Esophagus muscularis mucosa (tissue), 4 donors: ENCODE data around the gene OR2Y1.

ENCODE experiments used
- EP300 ChIP-seq: sonication (generic); formaldehyde crosslinking; IDR thresholded peaks from one replicate; pipeline ENCODE4 v1.6.1; 2017; ENCODE audit warnings: antibody characterized with exemption
- POLR2A ChIP-seq: fragments of 450-650 bp; IDR thresholded peaks from one replicate; pipeline ENCODE4 v1.6.1; 2017; ENCODE audit warnings: antibody characterized with exemption, moderate library complexity, mild to moderate bottlenecking, low read depth
- POLR2AphosphoS5 ChIP-seq, 2 donors: sonication (generic); formaldehyde crosslinking; IDR thresholded peaks; one replicate each; pipeline ENCODE4 v1.6.1; 2017; ENCODE audit warnings: antibody characterized with exemption in 2 of 2
- TF ChIP-seq, protein P1 (sequence below), 3 experiments: fragments of 200-600 bp in 2 of 3; fragments of 450-650 bp in 1 of 3; sonication (generic) in 2 of 3; IDR thresholded peaks; one replicate each; pipeline ENCODE4 v1.5.1; 2017 to 2019; ENCODE audit warnings: antibody characterized with exemption in 3 of 3, mild to moderate bottlenecking in 2 of 3, moderate library complexity in 1 of 3

DNA sequence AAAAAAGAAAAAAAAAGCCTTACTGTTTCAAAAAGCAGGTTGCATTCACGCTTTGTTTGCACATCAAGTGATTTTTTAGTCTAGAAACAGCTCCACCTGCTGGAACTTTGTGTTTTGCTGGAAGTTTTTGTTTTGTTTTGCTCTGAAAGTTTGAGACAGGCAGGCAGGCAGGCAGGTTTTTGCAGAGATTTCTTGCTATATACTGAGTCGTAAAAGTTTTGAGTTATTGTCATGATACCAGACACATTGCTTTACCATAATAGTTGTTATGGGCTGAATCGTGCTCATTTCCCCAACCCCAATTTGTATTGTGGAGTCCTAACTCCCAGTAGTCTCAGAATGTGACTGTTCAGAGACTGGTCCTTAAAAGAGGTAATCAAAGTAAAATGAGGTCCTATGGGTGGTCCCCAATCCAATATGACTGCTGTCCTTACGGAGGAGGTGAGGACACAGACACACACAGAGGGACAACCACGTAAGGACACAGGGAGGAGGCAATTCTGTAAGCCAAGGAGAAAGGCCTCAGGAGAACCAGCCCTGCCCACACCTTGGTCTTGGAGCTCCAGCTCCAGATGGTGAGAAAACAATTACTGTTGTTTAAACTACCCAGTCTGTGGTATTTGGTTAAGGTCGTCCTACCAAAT is 20.9 kb downstream of the OR2Y1 start:
- TF ChIP-seq EP300, result no peak
- TF ChIP-seq, protein P1, sequence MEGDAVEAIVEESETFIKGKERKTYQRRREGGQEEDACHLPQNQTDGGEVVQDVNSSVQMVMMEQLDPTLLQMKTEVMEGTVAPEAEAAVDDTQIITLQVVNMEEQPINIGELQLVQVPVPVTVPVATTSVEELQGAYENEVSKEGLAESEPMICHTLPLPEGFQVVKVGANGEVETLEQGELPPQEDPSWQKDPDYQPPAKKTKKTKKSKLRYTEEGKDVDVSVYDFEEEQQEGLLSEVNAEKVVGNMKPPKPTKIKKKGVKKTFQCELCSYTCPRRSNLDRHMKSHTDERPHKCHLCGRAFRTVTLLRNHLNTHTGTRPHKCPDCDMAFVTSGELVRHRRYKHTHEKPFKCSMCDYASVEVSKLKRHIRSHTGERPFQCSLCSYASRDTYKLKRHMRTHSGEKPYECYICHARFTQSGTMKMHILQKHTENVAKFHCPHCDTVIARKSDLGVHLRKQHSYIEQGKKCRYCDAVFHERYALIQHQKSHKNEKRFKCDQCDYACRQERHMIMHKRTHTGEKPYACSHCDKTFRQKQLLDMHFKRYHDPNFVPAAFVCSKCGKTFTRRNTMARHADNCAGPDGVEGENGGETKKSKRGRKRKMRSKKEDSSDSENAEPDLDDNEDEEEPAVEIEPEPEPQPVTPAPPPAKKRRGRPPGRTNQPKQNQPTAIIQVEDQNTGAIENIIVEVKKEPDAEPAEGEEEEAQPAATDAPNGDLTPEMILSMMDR (IDR thresholded peaks at IDR 0.05), result peak in 2 of 3 experiments; percentile 45 to 58
- no peak for TF ChIP-seq POLR2A
- TF ChIP-seq POLR2AphosphoS5 (IDR thresholded peaks at IDR 0.05), result no peak
